ENCODE data around the gene TFEB.

TFEB gene

GRCh38 chr6:41673704-41674000, 61.8 kb downstream of the TFEB start:
- no peak overlapping the region for H3K4me3 ChIP-seq (ENCODE audit: insufficient read length, low read depth)
- H3K9ac ChIP-seq (ENCODE audit: insufficient read length, low read depth) = no peak overlapping the region
- H3K27me3 ChIP-seq (ENCODE audit: insufficient read depth, insufficient read length) = peaks cover 11% of the 10 kb centered on the region
- no peak for DNase-seq (ENCODE audit: low read depth, low spot score)
- H3K9me3 ChIP-seq (ENCODE audit: insufficient read depth, low read length) = peaks cover 6% of the 10 kb centered on the region; the same call in 1 of the 2 replicates
- no peaks in the 10 kb centered on the region for H3K36me3 ChIP-seq (ENCODE audit: insufficient read depth, insufficient read length, low read length)
- H3K4me1 ChIP-seq (ENCODE audit: insufficient read depth, insufficient read length) = no peaks in the 10 kb centered on the region
- TF ChIP-seq YY1 (IDR thresholded peaks at IDR 0.05; ENCODE audit: insufficient read depth, insufficient read length) (no peak), ZNF274 (IDR thresholded peaks at IDR 0.05; ENCODE audit: low read depth, low read length) (no peak), SUZ12 (IDR thresholded peaks at IDR 0.05; ENCODE audit: extremely low read depth, insufficient read depth, insufficient read length) (no peak)

- no peak for TF ChIP-seq YY1 (IDR thresholded peaks at IDR 0.05; ENCODE audit: insufficient read depth, insufficient read length)
- no peak for TF ChIP-seq SUZ12 (IDR thresholded peaks at IDR 0.05; ENCODE audit: extremely low read depth, insufficient read depth, insufficient read length)
- TF ChIP-seq ZNF274 (IDR thresholded peaks at IDR 0.05; ENCODE audit: low read depth, low read length) = no peak
- Histone ChIP-seq H3K4me1 (ENCODE audit: insufficient read depth, insufficient read length) (no peaks in the 10 kb centered on the region), H3K9ac (ENCODE audit: insufficient read length, low read depth) (no peak overlapping the region), H3K36me3 (ENCODE audit: insufficient read depth, insufficient read length, low read length) (no peaks in the 10 kb centered on the region), H3K27me3 (ENCODE audit: insufficient read depth, insufficient read length) (peaks cover 11% of the 10 kb centered on the region), H3K9me3 (ENCODE audit: insufficient read depth, low read length) (peaks cover 6% of the 10 kb centered on the region; the same call in 1 of the 2 replicates), H3K4me3 (ENCODE audit: insufficient read length, low read depth) (no peak overlapping the region)
- DNase-seq (ENCODE audit: low read depth, low spot score) = no peak
These were observed 62.3 kb downstream of the TFEB start for GRCh38 chr6:41672816-41673703.

- Histone ChIP-seq H3K9ac (ENCODE audit: insufficient read length, low read depth) (no peak overlapping the region), H3K9me3 (ENCODE audit: insufficient read depth, low read length) (peaks cover 6% of the 10 kb centered on the region; the same call in 1 of the 2 replicates), H3K4me3 (ENCODE audit: insufficient read length, low read depth) (no peak overlapping the region), H3K4me1 (ENCODE audit: insufficient read depth, insufficient read length) (no peaks in the 10 kb centered on the region), H3K27me3 (ENCODE audit: insufficient read depth, insufficient read length) (peaks cover 4% of the 10 kb centered on the region), H3K36me3 (ENCODE audit: insufficient read depth, insufficient read length, low read length) (no peaks in the 10 kb centered on the region)
- TF ChIP-seq SUZ12 (IDR thresholded peaks at IDR 0.05; ENCODE audit: extremely low read depth, insufficient read depth, insufficient read length) = no peak
- TF ChIP-seq ZNF274 (IDR thresholded peaks at IDR 0.05; ENCODE audit: low read depth, low read length) = no peak
- no peak for TF ChIP-seq YY1 (IDR thresholded peaks at IDR 0.05; ENCODE audit: insufficient read depth, insufficient read length)
- DNase-seq (ENCODE audit: low read depth, low spot score) = no peak
These were observed 63.4 kb downstream of the TFEB start for GRCh38 chr6:41672016-41672415.

GRCh38 chr6:41671376-41671775, 64.0 kb downstream of the TFEB start:
- H3K4me1 ChIP-seq (ENCODE audit: insufficient read depth, insufficient read length) = no peaks in the 10 kb centered on the region
- DNase-seq (ENCODE audit: low read depth, low spot score) = no peak
- H3K36me3 ChIP-seq (ENCODE audit: insufficient read depth, insufficient read length, low read length) = no peaks in the 10 kb centered on the region
- peaks cover 6% of the 10 kb centered on the region; the same call in 1 of the 2 replicates for H3K9me3 ChIP-seq (ENCODE audit: insufficient read depth, low read length)
- no peak overlapping the region for H3K9ac ChIP-seq (ENCODE audit: insufficient read length, low read depth)
- H3K4me3 ChIP-seq (ENCODE audit: insufficient read length, low read depth) = no peak overlapping the region
- TF ChIP-seq SUZ12 (IDR thresholded peaks at IDR 0.05; ENCODE audit: extremely low read depth, insufficient read depth, insufficient read length) (no peak), YY1 (IDR thresholded peaks at IDR 0.05; ENCODE audit: insufficient read depth, insufficient read length) (no peak), ZNF274 (IDR thresholded peaks at IDR 0.05; ENCODE audit: low read depth, low read length) (no peak)
- no peaks in the 10 kb centered on the region for H3K27me3 ChIP-seq (ENCODE audit: insufficient read depth, insufficient read length)

DNA sequence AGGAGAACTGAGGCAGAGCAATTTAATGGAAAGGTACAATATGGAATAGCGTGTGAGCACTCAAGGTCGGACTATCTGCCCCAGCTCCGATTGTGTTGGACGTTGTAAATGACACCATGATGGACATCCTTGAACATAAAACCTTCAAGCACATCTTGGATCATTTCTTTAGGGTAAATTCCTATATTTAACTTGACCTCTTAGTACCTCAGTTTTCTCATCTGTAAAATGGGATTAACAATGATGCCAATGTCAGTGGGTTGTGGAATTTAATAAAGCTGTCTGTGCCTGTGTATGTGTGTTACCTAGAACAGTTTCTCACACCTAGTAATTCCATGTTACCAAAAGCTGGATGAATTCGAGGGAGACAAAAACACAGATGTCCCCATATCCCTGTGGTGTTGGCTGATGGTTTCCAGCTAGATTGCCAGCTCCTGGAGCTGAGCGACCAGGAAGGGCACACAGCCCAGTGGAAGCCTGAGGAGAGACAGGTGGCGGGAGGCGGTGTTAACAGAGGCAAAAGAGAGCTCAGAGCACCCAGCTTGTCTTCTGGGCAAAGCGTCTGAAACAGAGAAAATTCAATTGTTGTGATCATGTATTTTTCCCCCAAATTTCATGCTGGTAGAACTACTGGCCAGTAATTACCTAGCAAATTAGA, 64.6 kb downstream of the TFEB start:
- no peaks in the 10 kb centered on the region for H3K27me3 ChIP-seq (ENCODE audit: insufficient read depth, insufficient read length)
- no peaks in the 10 kb centered on the region for H3K4me1 ChIP-seq (ENCODE audit: insufficient read depth, insufficient read length)
- TF ChIP-seq SUZ12 (IDR thresholded peaks at IDR 0.05; ENCODE audit: extremely low read depth, insufficient read depth, insufficient read length) (no peak), YY1 (IDR thresholded peaks at IDR 0.05; ENCODE audit: insufficient read depth, insufficient read length) (no peak), ZNF274 (IDR thresholded peaks at IDR 0.05; ENCODE audit: low read depth, low read length) (no peak)
- H3K36me3 ChIP-seq (ENCODE audit: insufficient read depth, insufficient read length, low read length) = no peaks in the 10 kb centered on the region
- peaks cover 6% of the 10 kb centered on the region; the same call in 1 of the 2 replicates for H3K9me3 ChIP-seq (ENCODE audit: insufficient read depth, low read length)
- no peak for DNase-seq (ENCODE audit: low read depth, low spot score)
- H3K4me3 ChIP-seq (ENCODE audit: insufficient read length, low read depth) = no peak overlapping the region
- no peak overlapping the region for H3K9ac ChIP-seq (ENCODE audit: insufficient read length, low read depth)

DNA sequence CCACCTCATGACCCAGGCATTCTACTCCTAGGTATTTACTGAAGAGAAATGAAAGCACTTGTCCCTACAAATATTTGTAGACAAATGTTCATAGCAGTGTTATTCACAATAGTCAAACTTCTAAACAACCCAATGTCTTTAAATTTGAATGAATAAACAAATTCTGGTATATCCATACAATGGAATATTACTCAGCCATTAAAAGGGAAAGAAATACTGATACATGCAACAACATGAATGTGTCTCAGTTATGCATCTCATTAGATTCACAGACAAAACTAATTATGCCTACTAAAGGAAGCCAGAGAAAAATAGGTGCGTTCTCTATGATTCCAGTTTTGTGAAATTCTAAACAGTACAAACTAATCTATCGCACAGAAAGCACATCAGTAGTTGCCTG, 66.4 kb downstream of the TFEB start:
- no peak overlapping the region for H3K4me3 ChIP-seq (ENCODE audit: insufficient read length, low read depth)
- no peaks in the 10 kb centered on the region for H3K27me3 ChIP-seq (ENCODE audit: insufficient read depth, insufficient read length)
- TF ChIP-seq YY1 (IDR thresholded peaks at IDR 0.05; ENCODE audit: insufficient read depth, insufficient read length) = no peak
- TF ChIP-seq SUZ12 (IDR thresholded peaks at IDR 0.05; ENCODE audit: extremely low read depth, insufficient read depth, insufficient read length) = no peak
- no peak for TF ChIP-seq ZNF274 (IDR thresholded peaks at IDR 0.05; ENCODE audit: low read depth, low read length)
- no peaks in the 10 kb centered on the region for H3K36me3 ChIP-seq (ENCODE audit: insufficient read depth, insufficient read length, low read length)
- no peak for DNase-seq (ENCODE audit: low read depth, low spot score)
- H3K4me1 ChIP-seq (ENCODE audit: insufficient read depth, insufficient read length) = no peaks in the 10 kb centered on the region
- H3K9ac ChIP-seq (ENCODE audit: insufficient read length, low read depth) = no peak overlapping the region
- H3K9me3 ChIP-seq (ENCODE audit: insufficient read depth, low read length) = peaks cover 6% of the 10 kb centered on the region; the same call in 1 of the 2 replicates

DNA sequence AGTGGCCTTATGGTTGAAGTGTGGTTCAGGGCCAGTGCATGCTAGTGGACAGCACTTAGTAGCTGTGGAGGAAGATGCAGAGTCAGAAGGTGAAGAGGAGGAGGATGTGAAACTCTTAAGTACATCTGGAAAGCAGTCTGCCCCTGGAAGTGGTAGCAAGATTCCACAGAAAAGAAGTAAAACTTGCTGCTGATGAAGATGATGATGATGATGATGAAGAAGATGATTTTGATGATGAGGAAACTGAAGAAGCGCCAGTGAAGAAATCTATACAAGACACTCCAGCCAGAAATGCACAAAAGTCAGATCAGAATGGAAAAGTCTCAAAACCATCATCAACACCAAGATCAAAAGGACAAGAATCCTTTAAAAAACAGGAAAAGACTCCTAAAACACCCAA, 68.2 kb downstream of the TFEB start:
- Histone ChIP-seq H3K4me1 (ENCODE audit: insufficient read depth, insufficient read length) (no peaks in the 10 kb centered on the region), H3K9ac (ENCODE audit: insufficient read length, low read depth) (no peak overlapping the region), H3K4me3 (ENCODE audit: insufficient read length, low read depth) (no peak overlapping the region), H3K27me3 (ENCODE audit: insufficient read depth, insufficient read length) (no peaks in the 10 kb centered on the region), H3K36me3 (ENCODE audit: insufficient read depth, insufficient read length, low read length) (no peaks in the 10 kb centered on the region), H3K9me3 (ENCODE audit: insufficient read depth, low read length) (peaks cover 6% of the 10 kb centered on the region; the same call in 1 of the 2 replicates)
- TF ChIP-seq SUZ12 (IDR thresholded peaks at IDR 0.05; ENCODE audit: extremely low read depth, insufficient read depth, insufficient read length) (no peak), ZNF274 (IDR thresholded peaks at IDR 0.05; ENCODE audit: low read depth, low read length) (no peak), YY1 (IDR thresholded peaks at IDR 0.05; ENCODE audit: insufficient read depth, insufficient read length) (no peak)
- no peak for DNase-seq (ENCODE audit: low read depth, low spot score)

Measured in NT2/D1 (cell line).